Bronchial epithelial cell (primary cell): Measurements from ENCODE around the gene POC1A. TPM values are rescaled to one million over a fixed set of nuclear protein-coding genes. Genes with fewer than 3 reads are reported as not detected.

Experiments
- DNase-seq: peaks from one replicate; pipeline ENCODE4 v3.0.0-alpha.2; 2010; ENCODE audit warnings: low read depth
- FAIRE-seq: peaks from 2 replicates; lab custom pipeline; 2011; peaks lifted over from hg19 to GRCh38; lab: Jason Lieb, UNC
- H3K27me3 ChIP-seq: 2 replicates; pipeline ENCODE4 v1.5.1; 2011; ENCODE audit warnings: low read length; ENCODE audit not compliant: control insufficient read depth, insufficient read depth
- H3K36me3 ChIP-seq: 2 replicates; pipeline ENCODE4 v1.5.1; 2011; ENCODE audit warnings: low read length; ENCODE audit not compliant: control insufficient read depth, insufficient read depth
- H3K4me3 ChIP-seq: 2 replicates; pipeline ENCODE4 v1.5.1; 2011; ENCODE audit warnings: mild to moderate bottlenecking, low read depth, low read length, control low read depth
- CTCF ChIP-seq: IDR thresholded peaks from 2 replicates; pipeline ENCODE4 v1.5.1; 2011; ENCODE audit warnings: mild to moderate bottlenecking, moderate library complexity, low read length, control low read depth, inconsistent platforms; ENCODE audit not compliant: insufficient read depth, severe bottlenecking
- total RNA-seq: library from RNA; depleted of rRNA; stranded (reverse); fragments of >200 nt; gene quantifications from 2 replicates; pipeline ENCODE4 v1.2.1, GENCODE V29; 2014

POC1A gene
- total RNA-seq, 1 donor from 2014 or later, result 1.8 TPM

- no peak for FAIRE-seq
These were observed 113.0 kb downstream of the POC1A start for GRCh38 chr3:52041118-52041731.

DNA sequence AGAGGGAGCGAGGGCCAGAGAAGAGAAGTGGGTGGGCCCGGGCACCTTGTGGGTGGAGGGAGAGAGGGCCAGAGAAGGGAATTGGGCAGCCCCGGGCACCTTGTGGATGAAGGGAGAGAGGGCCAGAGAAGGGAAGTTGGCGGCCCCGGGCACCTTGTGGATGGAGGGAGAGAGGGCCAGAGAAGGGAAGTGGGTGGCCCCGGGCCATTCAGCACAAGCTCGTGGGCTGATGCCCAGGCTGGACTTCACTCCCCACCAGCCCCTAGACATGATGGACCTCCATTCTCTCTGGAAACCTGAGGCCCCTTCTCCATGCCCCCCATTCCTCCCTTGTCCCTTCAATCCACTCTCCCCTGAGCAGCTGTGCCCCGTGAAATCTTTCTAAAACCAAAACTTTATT lies 113.6 kb downstream of the POC1A start:
- Histone ChIP-seq H3K27me3 (no peaks in the 10 kb centered on the region), H3K36me3 (no peaks in the 10 kb centered on the region), H3K4me3 (no peak overlapping the region)
- FAIRE-seq, result no peak
- no peak for TF ChIP-seq CTCF
- DNase-seq, result no peak

More at GRCh38 chr3:52041118-52041731, 113.0 kb downstream of the POC1A start:
- Histone ChIP-seq H3K27me3 (no peaks in the 10 kb centered on the region), H3K36me3 (no peaks in the 10 kb centered on the region), H3K4me3 (no peak overlapping the region)
- no peak for DNase-seq
- TF ChIP-seq CTCF, result peak; percentile 52

- Histone ChIP-seq H3K36me3 (no peaks in the 10 kb centered on the region), H3K27me3 (no peaks in the 10 kb centered on the region), H3K4me3 (no peak overlapping the region)
- DNase-seq, result peak; percentile 55
- FAIRE-seq, result no peak
- TF ChIP-seq CTCF, result no peak
These were observed 114.4 kb downstream of the POC1A start for GRCh38 chr3:52039846-52040245.

DNA sequence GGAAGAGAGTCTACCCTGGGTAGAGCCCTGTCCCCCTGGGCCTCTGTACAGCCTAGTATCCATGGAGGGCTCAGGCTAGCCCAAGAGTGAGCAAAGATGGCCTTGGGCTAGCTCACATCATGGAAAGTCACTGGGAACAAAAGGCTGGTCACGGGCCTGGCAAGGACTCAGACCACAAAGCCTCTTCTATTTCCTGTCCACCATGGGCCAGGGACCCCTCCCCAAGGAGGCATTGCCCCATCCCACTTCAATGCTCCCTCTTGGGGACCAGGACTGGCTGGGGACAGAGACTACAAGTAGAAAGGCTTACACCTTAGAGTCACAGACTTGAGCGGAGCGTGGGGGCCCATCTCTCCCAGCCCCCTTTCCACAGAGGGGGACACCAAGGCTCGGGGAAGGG lies 114.8 kb downstream of the POC1A start:
- FAIRE-seq, result no peak
- TF ChIP-seq CTCF, result no peak
- no peak for DNase-seq
- no peaks in the 10 kb centered on the region for H3K36me3 ChIP-seq
- H3K4me3 ChIP-seq, result no peak overlapping the region
- no peaks in the 10 kb centered on the region for H3K27me3 ChIP-seq

GRCh38 chr3:52038227-52038626 lies 116.0 kb downstream of the POC1A start:
- Histone ChIP-seq H3K4me3 (no peak overlapping the region), H3K27me3 (no peaks in the 10 kb centered on the region), H3K36me3 (no peaks in the 10 kb centered on the region)
- TF ChIP-seq CTCF, result no peak
- DNase-seq (peak; percentile 82), FAIRE-seq (no peak)

- no peak for TF ChIP-seq CTCF
- no peaks in the 10 kb centered on the region for H3K27me3 ChIP-seq
- H3K36me3 ChIP-seq, result no peaks in the 10 kb centered on the region
- no peak for FAIRE-seq
- no peak for DNase-seq
- H3K4me3 ChIP-seq, result no peak overlapping the region
These were observed 116.9 kb downstream of the POC1A start for GRCh38 chr3:52037291-52037690.
